Activated CD8-positive, alpha-beta T cell treated with anti-CD3 and anti-CD28 coated beads for 36 hours (primary cell): ENCODE results near the gene SMTNL2. TPM values are rescaled to one million over a fixed set of nuclear protein-coding genes. Genes with fewer than 3 reads are reported as not detected.

Source experiments
- ATAC-seq: fragments of 200-7000 bp; cut with Tn5 transposase; one replicate; pipeline ENCODE4 v1.10.0; 2021; ENCODE audit warnings: mild to moderate bottlenecking, moderate library complexity
- CTCF ChIA-PET: fragments of 350-600 bp; sonication (Branson Sonifier 250); formaldehyde crosslinking; loops from one replicate; lab custom pipeline; 2021; ENCODE audit warnings: antibody characterized with exemption; lab: Charles Lee
- POLR2A ChIA-PET: fragments of 350-600 bp; sonication (Branson Sonifier 250); formaldehyde crosslinking; loops from one replicate; lab custom pipeline; 2021; ENCODE audit warnings: antibody characterized with exemption; lab: Charles Lee
- DNase-seq: peaks from one replicate; pipeline ENCODE4 v3.0.0-alpha.2; 2020
- H3K27ac Mint-ChIP-seq: one replicate; pipeline ENCODE4 v1.8.0; 2021; ENCODE audit warnings: mild to moderate bottlenecking, mixed read lengths
- H3K27me3 Mint-ChIP-seq: one replicate; pipeline ENCODE4 v1.8.0; 2021; ENCODE audit warnings: mixed read lengths
- H3K36me3 Mint-ChIP-seq: one replicate; pipeline ENCODE4 v1.8.0; 2021; ENCODE audit warnings: low read depth, mixed read lengths
- H3K4me1 Mint-ChIP-seq: one replicate; pipeline ENCODE4 v1.8.0; 2021; ENCODE audit warnings: low read depth, mixed read lengths
- H3K4me3 Mint-ChIP-seq: one replicate; pipeline ENCODE4 v1.8.0; 2021; ENCODE audit warnings: mild to moderate bottlenecking, moderate library complexity, mixed read lengths
- H3K9me3 Mint-ChIP-seq: one replicate; pipeline ENCODE4 v1.8.0; 2021; ENCODE audit warnings: mixed read lengths
- CTCF ChIP-seq: fragments of 200-600 bp; IDR thresholded peaks from one replicate; pipeline ENCODE4 v1.8.0; 2022; ENCODE audit warnings: antibody characterized with exemption, mild to moderate bottlenecking
- intact Hi-C: fragments of 100-400 bp; cut with micrococcal nuclease; formaldehyde crosslinking; loops from one replicate; pipeline ENCODE4 v1.10.0; 2022
- total RNA-seq, 2 experiments: library from RNA; stranded (reverse); gene quantifications; one replicate each; pipeline ENCODE4 v1.2.3, GENCODE V29; 2021

The SMTNL2 gene
- total RNA-seq, 2 experiments from 2014 or later: not detected

GRCh38 chr17:4582101-4582501 lies 2.2 kb upstream of the SMTNL2 start:
- CTCF ChIA-PET: interaction anchor here (0.8 to 2.8 kb wide), 2 partner anchors 12 to 15 kb away, joined by 3 to 13 read pairs; no protein-coding TSS in a partner anchor

GRCh38 chr17:4582691-4583090 lies 1.6 kb upstream of the SMTNL2 start:
- ChIA-PET POLR2A (no interaction called here), CTCF (interaction anchor here (2.8 kb wide), 1 partner anchor 16 kb away, joined by 13 read pairs; no protein-coding TSS in a partner anchor)
- H3K4me3 Mint-ChIP-seq: no peak overlapping the region
- no peaks in the 10 kb centered on the region for H3K36me3 Mint-ChIP-seq
- no peak overlapping the region for H3K27ac Mint-ChIP-seq
- no peak for ATAC-seq
- peaks cover 6% of the 10 kb centered on the region for H3K4me1 Mint-ChIP-seq
- DNase-seq: no peak
- intact Hi-C loops: no loop called here
- no peak for TF ChIP-seq CTCF
- no peaks in the 10 kb centered on the region for H3K9me3 Mint-ChIP-seq
- peaks cover 36% of the 10 kb centered on the region for H3K27me3 Mint-ChIP-seq

More at GRCh38 chr17:4582101-4582501, 2.2 kb upstream of the SMTNL2 start:
- intact Hi-C loops: no loop called here
- no peaks in the 10 kb centered on the region for H3K36me3 Mint-ChIP-seq
- no peaks in the 10 kb centered on the region for H3K9me3 Mint-ChIP-seq
- peaks cover 36% of the 10 kb centered on the region for H3K27me3 Mint-ChIP-seq
- H3K27ac Mint-ChIP-seq: no peak overlapping the region
- POLR2A ChIA-PET: interaction anchor here (0.9 kb wide), 1 partner anchor 15 kb away, joined by 3 read pairs; no protein-coding TSS in a partner anchor
- ATAC-seq (no peak), DNase-seq (no peak)
- TF ChIP-seq CTCF: no peak
- peaks cover 6% of the 10 kb centered on the region for H3K4me1 Mint-ChIP-seq
- H3K4me3 Mint-ChIP-seq: no peak overlapping the region

GRCh38 chr17:4583206-4583605 lies 1.1 kb upstream of the SMTNL2 start:
- DNase-seq (no peak), ATAC-seq (no peak)
- peaks cover 36% of the 10 kb centered on the region for H3K27me3 Mint-ChIP-seq
- intact Hi-C loops: no loop called here
- ChIA-PET CTCF (interaction anchor here (1.1 to 2.8 kb wide), 3 partner anchors 12 to 25 kb away, joined by 3 to 13 read pairs (median 4); no protein-coding TSS in a partner anchor), POLR2A (no interaction called here)
- H3K36me3 Mint-ChIP-seq: no peaks in the 10 kb centered on the region
- H3K4me3 Mint-ChIP-seq: no peak overlapping the region
- H3K9me3 Mint-ChIP-seq: no peaks in the 10 kb centered on the region
- no peak overlapping the region for H3K27ac Mint-ChIP-seq
- no peak for TF ChIP-seq CTCF
- H3K4me1 Mint-ChIP-seq: peaks cover 6% of the 10 kb centered on the region

- ATAC-seq (peak; percentile 66), DNase-seq (peak; percentile 27)
- H3K4me1 Mint-ChIP-seq: peaks cover 6% of the 10 kb centered on the region
- no peaks in the 10 kb centered on the region for H3K36me3 Mint-ChIP-seq
- intact Hi-C loops: no loop called here
- peak; percentile 12 for TF ChIP-seq CTCF
- peak overlapping the region; percentile 56 for H3K4me3 Mint-ChIP-seq
- no peaks in the 10 kb centered on the region for H3K9me3 Mint-ChIP-seq
- POLR2A ChIA-PET: no interaction called here
- CTCF ChIA-PET: interaction anchor here (1.1 to 2.8 kb wide), 4 partner anchors 11 to 25 kb away, joined by 3 to 13 read pairs (median 5); no protein-coding TSS in a partner anchor
- H3K27ac Mint-ChIP-seq: no peak overlapping the region
- peaks cover 36% of the 10 kb centered on the region for H3K27me3 Mint-ChIP-seq
Observed at GRCh38 chr17:4583782-4584100, 588 bp upstream of the SMTNL2 start.

GRCh38 chr17:4584917-4585637 lies 748 bp downstream of the SMTNL2 start:
- POLR2A ChIA-PET: interaction anchor here (0.6 kb wide), 1 partner anchor 15 kb away, joined by 3 read pairs; no protein-coding TSS in a partner anchor
- no peak for TF ChIP-seq CTCF
- intact Hi-C loops: no loop called here
- H3K9me3 Mint-ChIP-seq: no peaks in the 10 kb centered on the region
- no peak overlapping the region for H3K27ac Mint-ChIP-seq
- no peak for ATAC-seq
- H3K4me3 Mint-ChIP-seq: peak overlapping the region; percentile 40
- CTCF ChIA-PET: interaction anchor here (1.7 kb wide), 1 partner anchor 18 kb away, joined by 6 read pairs; no protein-coding TSS in a partner anchor
- H3K27me3 Mint-ChIP-seq: peaks cover 36% of the 10 kb centered on the region
- peaks cover 6% of the 10 kb centered on the region for H3K4me1 Mint-ChIP-seq
- H3K36me3 Mint-ChIP-seq: no peaks in the 10 kb centered on the region
- no peak for DNase-seq
